NOMO-1 (cell line): ENCODE data around the gene LGALS3BP.

Source experiments
- DNase-seq, 2 experiments: peaks; one replicate each; lab custom pipeline; 2025; ENCODE audit not compliant: unreplicated experiment in 2 of 2; lab: John Stamatoyannopoulos, UW

Gene LGALS3BP

DNA sequence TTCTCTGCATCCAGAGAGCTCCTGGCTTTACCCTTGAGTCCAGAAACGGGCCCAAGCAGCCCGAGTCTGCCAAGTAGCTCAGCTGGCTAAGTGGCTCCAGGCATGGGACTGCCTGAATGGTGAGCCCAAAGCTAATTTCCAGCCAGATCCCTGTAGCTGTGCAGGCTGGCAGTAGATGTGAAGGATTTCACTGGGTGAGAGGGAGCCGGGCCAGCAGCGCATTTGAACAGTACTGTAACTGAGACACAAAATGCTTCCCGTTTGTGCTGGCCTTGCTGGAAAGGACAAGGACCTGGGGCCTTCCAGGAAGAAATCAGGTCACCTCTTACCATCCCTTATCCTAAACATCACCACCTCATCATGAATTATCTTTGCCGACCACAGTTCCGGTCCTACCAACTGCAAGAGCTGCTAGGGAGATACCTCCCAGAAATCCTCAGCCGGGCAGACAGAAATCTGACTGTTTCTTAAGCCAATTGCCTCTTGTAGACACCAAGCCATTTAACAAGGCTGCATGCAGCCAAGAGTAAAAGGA, 58.2 kb downstream of the LGALS3BP start:
- no peak for DNase-seq
